ENCODE data around the gene PAQR5. TPM values are rescaled to one million over a fixed set of nuclear protein-coding genes. Genes with fewer than 3 reads are reported as not detected.

PAQR5 gene
- total RNA-seq, 2 donors from 2014 or later, result 43.6 to 55.6 TPM

DNA sequence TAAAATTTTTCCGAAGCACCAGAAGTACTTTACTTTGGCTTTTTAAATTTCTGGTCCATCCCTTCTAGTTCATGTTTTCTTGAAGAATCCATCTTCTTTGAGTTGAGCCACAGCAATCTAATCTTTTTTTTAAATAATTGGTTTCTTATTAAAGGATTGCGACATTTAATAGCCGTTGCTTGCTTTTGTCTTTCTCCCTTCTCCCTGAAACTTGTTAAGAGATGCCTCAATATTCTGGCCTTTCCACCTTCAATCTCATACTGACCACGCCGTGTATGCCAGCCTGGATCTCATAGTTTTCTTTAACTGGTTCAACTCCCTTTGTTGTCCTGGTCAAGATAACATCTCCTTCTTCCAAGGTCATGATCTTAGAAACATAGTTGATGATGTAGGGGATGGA, 135.5 kb downstream of the PAQR5 start:
- H3K4me1 Mint-ChIP-seq, result peaks cover 8% of the 10 kb centered on the region
- TF ChIP-seq, protein P1, sequence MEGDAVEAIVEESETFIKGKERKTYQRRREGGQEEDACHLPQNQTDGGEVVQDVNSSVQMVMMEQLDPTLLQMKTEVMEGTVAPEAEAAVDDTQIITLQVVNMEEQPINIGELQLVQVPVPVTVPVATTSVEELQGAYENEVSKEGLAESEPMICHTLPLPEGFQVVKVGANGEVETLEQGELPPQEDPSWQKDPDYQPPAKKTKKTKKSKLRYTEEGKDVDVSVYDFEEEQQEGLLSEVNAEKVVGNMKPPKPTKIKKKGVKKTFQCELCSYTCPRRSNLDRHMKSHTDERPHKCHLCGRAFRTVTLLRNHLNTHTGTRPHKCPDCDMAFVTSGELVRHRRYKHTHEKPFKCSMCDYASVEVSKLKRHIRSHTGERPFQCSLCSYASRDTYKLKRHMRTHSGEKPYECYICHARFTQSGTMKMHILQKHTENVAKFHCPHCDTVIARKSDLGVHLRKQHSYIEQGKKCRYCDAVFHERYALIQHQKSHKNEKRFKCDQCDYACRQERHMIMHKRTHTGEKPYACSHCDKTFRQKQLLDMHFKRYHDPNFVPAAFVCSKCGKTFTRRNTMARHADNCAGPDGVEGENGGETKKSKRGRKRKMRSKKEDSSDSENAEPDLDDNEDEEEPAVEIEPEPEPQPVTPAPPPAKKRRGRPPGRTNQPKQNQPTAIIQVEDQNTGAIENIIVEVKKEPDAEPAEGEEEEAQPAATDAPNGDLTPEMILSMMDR (conservative IDR thresholded peaks at IDR 0.05), result no peak

DNA sequence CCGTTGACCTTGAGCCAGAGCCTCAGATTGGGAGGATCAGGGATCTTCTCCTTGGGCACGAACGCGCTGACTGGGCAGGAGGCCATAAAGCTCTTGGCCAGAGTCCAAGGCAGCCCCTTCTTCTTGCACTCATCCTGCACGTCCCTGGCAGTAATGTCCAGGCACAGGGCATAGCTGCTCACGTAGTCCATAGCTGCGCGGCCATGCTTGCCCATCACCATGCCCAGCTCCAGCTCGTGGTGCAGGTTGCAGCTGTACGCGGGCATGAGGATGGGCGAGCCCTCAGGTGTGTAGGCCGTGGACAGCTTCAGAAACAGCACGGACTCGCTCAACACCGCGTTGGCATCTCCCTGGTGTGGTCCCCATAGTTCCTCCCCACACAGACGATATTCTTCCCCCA, 136.0 kb downstream of the PAQR5 start:
- Histone ChIP-seq H3K9ac (ENCODE audit: extremely low read depth, low read length, poor library complexity, severe bottlenecking) (no peak overlapping the region), H3K4me1 (ENCODE audit: control insufficient read depth, insufficient read depth, low read length) (no peaks in the 10 kb centered on the region), H3K4me3 (ENCODE audit: low read length) (no peak overlapping the region), H3K36me3 (ENCODE audit: control insufficient read depth, insufficient read depth, low read length) (peaks cover 86% of the 10 kb centered on the region), H3K27ac (ENCODE audit: low read depth, low read length) (no peak overlapping the region), H3K9me3 (ENCODE audit: control insufficient read depth, low read length) (no peaks in the 10 kb centered on the region), H3K27me3 (ENCODE audit: control insufficient read depth, insufficient read depth, low read length, poor library complexity, severe bottlenecking) (no peaks in the 10 kb centered on the region)
- Mint-ChIP-seq H3K36me3 (ENCODE audit: low read depth) (peaks cover 76% of the 10 kb centered on the region), H3K27me3 (ENCODE audit: insufficient read depth) (no peaks in the 10 kb centered on the region), H3K4me1 (peaks cover 8% of the 10 kb centered on the region), H3K27ac (no peak overlapping the region), H3K4me3 (no peak overlapping the region), H3K9me3 (no peaks in the 10 kb centered on the region)
- no peak for DNase-seq
- TF ChIP-seq, protein P1 (conservative IDR thresholded peaks at IDR 0.05), result no peak
- 97 to 98% methylated on average over 10 to 17 of the region's 18 CpGs for WGBS, 2 experiments (ENCODE audit: insufficient coverage in 1 of 2, insufficient read length in 1 of 2)

More for the DNA sequence above, 135.5 kb downstream of the PAQR5 start:
- Histone ChIP-seq H3K9ac (ENCODE audit: extremely low read depth, low read length, poor library complexity, severe bottlenecking) (no peak overlapping the region), H3K27me3 (ENCODE audit: control insufficient read depth, insufficient read depth, low read length, poor library complexity, severe bottlenecking) (no peaks in the 10 kb centered on the region), H3K4me3 (ENCODE audit: low read length) (no peak overlapping the region), H3K27ac (ENCODE audit: low read depth, low read length) (no peak overlapping the region), H3K36me3 (ENCODE audit: control insufficient read depth, insufficient read depth, low read length) (peaks cover 86% of the 10 kb centered on the region), H3K4me1 (ENCODE audit: control insufficient read depth, insufficient read depth, low read length) (no peaks in the 10 kb centered on the region), H3K9me3 (ENCODE audit: control insufficient read depth, low read length) (no peaks in the 10 kb centered on the region)
- WGBS, 2 experiments (ENCODE audit: insufficient coverage in 1 of 2, insufficient read length in 1 of 2), result 96 to 100% methylated on average over 3 to 5 of the region's 5 CpGs
- H3K9me3 Mint-ChIP-seq, result no peaks in the 10 kb centered on the region
- H3K27me3 Mint-ChIP-seq (ENCODE audit: insufficient read depth), result no peaks in the 10 kb centered on the region
- H3K27ac Mint-ChIP-seq, result no peak overlapping the region
- no peak for DNase-seq
- H3K36me3 Mint-ChIP-seq (ENCODE audit: low read depth), result peaks cover 76% of the 10 kb centered on the region
- no peak overlapping the region for H3K4me3 Mint-ChIP-seq

DNA sequence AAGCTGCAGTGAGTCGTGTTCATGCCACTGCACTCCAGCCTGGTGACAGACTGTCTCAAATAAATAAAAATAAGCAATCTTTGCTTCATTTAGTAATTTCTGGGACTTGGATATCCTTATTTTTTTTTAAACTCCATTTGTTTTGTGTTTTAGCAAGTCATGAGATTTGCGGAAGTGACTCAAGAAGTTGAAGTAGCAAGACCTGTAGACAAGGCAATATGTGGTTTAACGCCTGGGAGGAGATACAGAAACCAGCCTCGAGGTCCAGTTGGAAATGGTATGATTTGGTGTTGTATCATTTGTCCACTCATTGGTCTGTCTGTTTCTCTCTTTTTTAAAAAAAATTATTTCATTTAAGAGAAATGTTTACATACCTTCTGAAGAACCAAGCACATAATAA, 137.3 kb downstream of the PAQR5 start:
- H3K4me3 Mint-ChIP-seq, result no peak overlapping the region
- Histone ChIP-seq H3K9me3 (ENCODE audit: control insufficient read depth, low read length) (no peaks in the 10 kb centered on the region), H3K27ac (ENCODE audit: low read depth, low read length) (no peak overlapping the region), H3K4me1 (ENCODE audit: control insufficient read depth, insufficient read depth, low read length) (no peaks in the 10 kb centered on the region), H3K4me3 (ENCODE audit: low read length) (no peak overlapping the region), H3K9ac (ENCODE audit: extremely low read depth, low read length, poor library complexity, severe bottlenecking) (no peak overlapping the region), H3K27me3 (ENCODE audit: control insufficient read depth, insufficient read depth, low read length, poor library complexity, severe bottlenecking) (no peaks in the 10 kb centered on the region), H3K36me3 (ENCODE audit: control insufficient read depth, insufficient read depth, low read length) (peaks cover 85% of the 10 kb centered on the region)
- peaks cover 8% of the 10 kb centered on the region for H3K4me1 Mint-ChIP-seq
- H3K36me3 Mint-ChIP-seq (ENCODE audit: low read depth), result peaks cover 77% of the 10 kb centered on the region
- H3K27me3 Mint-ChIP-seq (ENCODE audit: insufficient read depth), result no peaks in the 10 kb centered on the region
- no peaks in the 10 kb centered on the region for H3K9me3 Mint-ChIP-seq
- WGBS, 2 experiments (ENCODE audit: insufficient coverage in 1 of 2, insufficient read length in 1 of 2), result 98 to 100% methylated on average over 1 to 4 of the region's 4 CpGs
- H3K27ac Mint-ChIP-seq, result no peak overlapping the region
- TF ChIP-seq, protein P1 (conservative IDR thresholded peaks at IDR 0.05), result no peak
- no peak for DNase-seq
